ENCODE measurements around the gene NUMB. TPM values are rescaled to one million over a fixed set of nuclear protein-coding genes. Genes with fewer than 3 reads are reported as not detected.

The NUMB gene
- total RNA-seq, 1 donor from 2014 or later, result 32.1 TPM

DNA sequence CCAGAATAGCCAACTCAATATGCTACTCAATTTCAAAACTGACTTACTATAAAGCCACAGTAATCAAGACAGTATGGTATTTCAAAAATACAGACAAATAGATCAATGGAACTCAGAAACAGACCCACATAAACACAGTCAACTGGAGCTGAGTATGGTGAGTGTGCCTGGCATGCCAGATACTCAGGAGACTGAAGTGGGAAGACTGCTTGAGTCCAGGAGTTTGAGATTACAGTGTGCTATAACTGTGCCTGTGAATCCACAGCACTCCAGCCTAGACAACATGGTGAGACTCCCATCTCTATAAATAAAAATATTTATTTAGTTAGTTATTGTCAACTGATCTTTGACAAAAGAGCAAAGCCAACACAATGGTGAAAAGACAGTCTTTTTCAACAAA lies 81.8 kb downstream of the NUMB start:
- no peaks in the 10 kb centered on the region for H3K9me3 ChIP-seq (replicated peaks)
- no peak overlapping the region for H3K27ac ChIP-seq (replicated peaks)
- peaks cover under 1% of the 10 kb centered on the region for H3K36me3 ChIP-seq
- no peak for DNase-seq
- no peaks in the 10 kb centered on the region for H3K27me3 ChIP-seq (ENCODE audit: low read depth)
- intact Hi-C loops (cut with micrococcal nuclease), result no loop called here
- no peak for TF ChIP-seq CTCF (IDR thresholded peaks at IDR 0.05; ENCODE audit: borderline replicate concordance)
- H3K4me1 ChIP-seq, result no peaks in the 10 kb centered on the region
- H3K4me3 ChIP-seq, result no peak overlapping the region

GRCh38 chr14:73375861-73376260 lies 82.5 kb downstream of the NUMB start:
- no peaks in the 10 kb centered on the region for H3K4me1 ChIP-seq
- no peak for DNase-seq
- H3K36me3 ChIP-seq, result peaks cover 2% of the 10 kb centered on the region
- no peak for TF ChIP-seq CTCF (IDR thresholded peaks at IDR 0.05; ENCODE audit: borderline replicate concordance)
- intact Hi-C loops (cut with micrococcal nuclease), result no loop called here
- H3K27me3 ChIP-seq (ENCODE audit: low read depth), result no peaks in the 10 kb centered on the region
- H3K9me3 ChIP-seq (replicated peaks), result no peaks in the 10 kb centered on the region
- H3K4me3 ChIP-seq, result no peak overlapping the region
- H3K27ac ChIP-seq (replicated peaks), result no peak overlapping the region

DNA sequence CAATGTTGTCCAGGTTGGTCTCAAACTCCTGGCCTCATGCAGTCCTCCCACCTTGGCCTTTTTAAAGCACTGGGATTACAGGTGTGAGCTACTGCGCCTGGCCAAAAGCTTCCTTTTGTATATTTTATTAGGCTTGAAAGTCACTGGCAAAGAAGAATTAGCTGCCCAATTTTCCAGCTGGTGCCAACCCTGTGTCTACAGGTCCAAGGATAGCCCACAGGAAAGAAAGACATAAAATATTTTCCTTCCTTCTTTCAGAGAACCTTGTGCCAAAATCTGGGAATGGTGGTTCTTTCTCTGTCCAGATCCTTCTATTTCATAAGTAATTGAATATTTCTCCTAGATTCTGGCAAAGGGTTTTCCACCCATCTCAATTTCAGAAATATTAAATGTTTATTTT lies 84.1 kb downstream of the NUMB start:
- no peak overlapping the region for H3K4me3 ChIP-seq
- TF ChIP-seq CTCF (IDR thresholded peaks at IDR 0.05; ENCODE audit: borderline replicate concordance), result no peak
- H3K9me3 ChIP-seq (replicated peaks), result no peaks in the 10 kb centered on the region
- H3K4me1 ChIP-seq, result no peaks in the 10 kb centered on the region
- DNase-seq, result no peak
- intact Hi-C loops (cut with micrococcal nuclease), result no loop called here
- H3K27me3 ChIP-seq (ENCODE audit: low read depth), result no peaks in the 10 kb centered on the region
- no peak overlapping the region for H3K27ac ChIP-seq (replicated peaks)
- peaks cover 2% of the 10 kb centered on the region for H3K36me3 ChIP-seq

DNA sequence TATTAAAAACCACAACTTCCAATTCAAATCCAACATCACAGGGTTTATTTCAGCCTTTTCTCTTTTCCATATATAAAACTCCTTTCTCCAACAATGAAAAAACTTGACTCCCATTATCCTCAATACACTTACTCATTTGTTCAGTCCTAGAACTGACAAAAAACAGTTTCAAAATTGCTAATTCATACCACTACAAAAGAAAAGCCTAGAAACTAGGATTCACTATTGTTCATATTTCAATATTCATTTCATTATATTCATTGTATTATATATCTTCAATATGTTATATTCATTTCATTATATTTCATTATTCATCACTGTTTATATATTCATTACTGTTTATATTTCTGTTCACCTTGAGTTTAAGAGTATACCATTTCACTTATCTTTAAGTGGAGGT lies 85.8 kb downstream of the NUMB start:
- Histone ChIP-seq H3K27me3 (ENCODE audit: low read depth) (no peaks in the 10 kb centered on the region), H3K9me3 (replicated peaks) (no peaks in the 10 kb centered on the region), H3K27ac (replicated peaks) (no peak overlapping the region), H3K4me1 (peaks cover 9% of the 10 kb centered on the region), H3K4me3 (no peak overlapping the region), H3K36me3 (peaks cover 2% of the 10 kb centered on the region)
- no peak for TF ChIP-seq CTCF (IDR thresholded peaks at IDR 0.05; ENCODE audit: borderline replicate concordance)
- no peak for DNase-seq
- intact Hi-C loops (cut with micrococcal nuclease), result no loop called here

- no peak overlapping the region for H3K4me3 ChIP-seq
- H3K27me3 ChIP-seq (ENCODE audit: low read depth), result no peaks in the 10 kb centered on the region
- intact Hi-C loops (cut with micrococcal nuclease), result no loop called here
- H3K4me1 ChIP-seq, result peaks cover 19% of the 10 kb centered on the region
- H3K36me3 ChIP-seq, result peaks cover 2% of the 10 kb centered on the region
- H3K27ac ChIP-seq (replicated peaks), result no peak overlapping the region
- no peak for TF ChIP-seq CTCF (IDR thresholded peaks at IDR 0.05; ENCODE audit: borderline replicate concordance)
- H3K9me3 ChIP-seq (replicated peaks), result no peaks in the 10 kb centered on the region
- no peak for DNase-seq
Measured at GRCh38 chr14:73370561-73370960, 87.8 kb downstream of the NUMB start.

- Histone ChIP-seq H3K27me3 (ENCODE audit: low read depth) (no peaks in the 10 kb centered on the region), H3K9me3 (replicated peaks) (no peaks in the 10 kb centered on the region), H3K4me3 (no peak overlapping the region), H3K4me1 (peaks cover 22% of the 10 kb centered on the region), H3K27ac (replicated peaks) (no peak overlapping the region), H3K36me3 (peaks cover 2% of the 10 kb centered on the region)
- TF ChIP-seq CTCF (IDR thresholded peaks at IDR 0.05; ENCODE audit: borderline replicate concordance), result no peak
- no peak for DNase-seq
- intact Hi-C loops (cut with micrococcal nuclease), result no loop called here
Measured at GRCh38 chr14:73369428-73369827, 88.9 kb downstream of the NUMB start.

Data from left ventricle myocardium inferior (tissue), 1 donor.